GM21360 (cell line): ENCODE measurements around the gene SF3B3.

Experiments
- ATAC-seq: cut with Tn5 transposase; IDR thresholded peaks from one replicate; pipeline ENCODE4 v1.9.1; 2021; ENCODE audit warnings: mild to moderate bottlenecking, moderate library complexity; ENCODE audit not compliant: unreplicated experiment

SF3B3 gene

DNA sequence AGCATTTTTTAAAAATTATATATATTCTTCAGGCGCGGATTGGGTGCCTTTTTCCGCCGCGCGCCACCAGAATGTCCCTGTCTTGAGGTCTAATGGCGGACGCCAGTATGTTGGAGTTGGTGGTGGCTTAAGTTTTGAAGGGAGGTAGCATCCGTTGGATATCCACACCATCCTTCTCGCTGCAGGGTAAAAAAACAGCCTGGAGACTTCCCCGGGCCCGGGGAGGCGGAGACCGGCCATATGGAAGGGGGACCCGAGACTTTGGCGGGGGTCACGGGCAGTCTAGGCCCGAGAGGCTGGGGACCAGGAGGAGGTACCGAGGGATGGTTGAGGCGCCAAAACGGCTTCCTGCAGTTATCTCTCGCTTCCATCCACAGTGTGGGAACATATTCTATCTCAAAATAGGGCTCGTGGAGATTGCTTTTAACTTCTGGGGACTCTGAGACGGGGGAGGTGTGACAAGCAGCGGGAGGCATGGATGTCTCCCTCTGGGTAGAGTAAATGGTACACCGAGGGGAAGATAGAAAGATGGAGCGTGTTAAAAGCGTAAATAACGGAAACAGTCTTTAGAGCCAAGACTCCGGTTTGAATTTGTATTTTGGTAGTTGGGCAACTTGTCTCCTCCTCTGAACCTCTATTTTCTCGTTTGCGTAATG lies at the start of gene SF3B3:
Gene SF3B3, plus strand, starts transcription at position 74 of the 656 bp plus-strand sequence. CDS start 2,841 bp downstream, outside the sequence.
- peak; percentile 49 for ATAC-seq

DNA sequence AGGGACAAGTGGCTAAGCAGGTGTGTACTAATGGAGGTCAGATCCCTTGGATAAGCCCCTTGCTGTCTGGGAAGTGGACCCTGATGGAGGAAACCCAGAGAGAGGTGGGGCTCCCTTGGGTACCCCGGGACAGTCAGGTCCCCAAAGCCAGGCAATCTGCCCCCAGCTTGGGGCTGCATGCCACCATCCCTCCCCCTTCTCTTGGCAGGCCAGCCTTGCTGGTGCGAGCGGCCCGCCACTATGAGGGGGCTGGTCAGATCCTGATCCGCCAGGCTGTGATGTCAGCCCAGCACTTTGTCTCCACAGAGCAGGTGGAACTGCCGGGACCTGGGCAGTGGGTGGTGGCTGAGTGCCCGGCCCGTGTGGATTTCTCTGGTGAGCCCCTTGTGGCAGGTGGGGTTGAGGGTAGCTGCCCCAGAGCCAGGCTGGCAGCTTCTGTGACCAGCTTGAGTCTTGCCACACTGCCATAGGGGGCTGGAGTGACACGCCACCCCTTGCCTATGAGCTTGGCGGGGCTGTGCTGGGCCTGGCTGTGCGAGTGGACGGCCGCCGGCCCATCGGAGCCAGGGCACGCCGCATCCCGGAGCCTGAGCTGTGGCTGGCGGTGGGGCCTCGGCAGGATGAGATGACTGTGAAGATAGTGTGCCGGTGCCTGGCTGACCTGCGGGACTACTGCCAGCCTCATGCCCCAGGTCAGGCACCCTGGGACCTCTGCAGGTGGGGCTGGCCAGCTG lies 49.1 kb upstream of the SF3B3 start:
- ATAC-seq: no peak

DNA sequence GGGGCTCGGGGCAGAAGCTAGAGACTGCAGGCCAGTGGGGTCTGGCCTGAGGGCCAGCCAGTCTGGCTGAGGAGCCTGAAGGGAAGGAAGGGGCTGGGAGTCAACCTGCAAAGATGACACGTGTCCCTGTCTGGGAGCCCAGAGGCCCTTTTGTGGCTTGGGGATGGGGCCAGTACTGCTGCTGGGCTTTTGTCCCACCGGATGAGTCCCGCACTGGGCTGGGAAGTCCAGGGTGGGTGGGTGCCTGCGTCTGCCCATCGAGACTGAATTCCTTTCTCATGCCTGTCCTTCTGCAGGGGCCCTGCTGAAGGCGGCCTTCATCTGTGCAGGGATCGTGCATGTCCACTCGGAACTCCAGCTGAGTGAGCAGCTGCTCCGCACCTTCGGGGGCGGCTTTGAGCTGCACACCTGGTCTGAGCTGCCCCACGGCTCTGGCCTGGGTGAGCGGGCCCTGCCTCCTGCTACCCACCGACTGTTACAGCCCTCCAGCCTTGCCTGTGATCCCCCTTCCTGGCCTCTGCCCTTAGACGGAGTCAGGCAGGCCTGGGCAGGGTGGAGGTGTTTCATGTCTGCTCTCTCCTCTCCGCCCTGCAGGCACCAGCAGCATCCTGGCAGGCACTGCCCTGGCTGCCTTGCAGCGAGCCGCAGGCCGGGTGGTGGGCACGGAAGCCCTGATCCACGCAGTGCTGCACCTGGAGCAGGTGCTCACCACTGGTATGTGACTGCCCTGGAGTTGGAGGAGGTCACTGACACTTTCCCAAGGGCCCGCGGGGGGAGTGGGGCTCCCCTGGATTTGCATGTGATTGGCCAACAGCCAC lies 48.4 kb upstream of the SF3B3 start:
- no peak for ATAC-seq

DNA sequence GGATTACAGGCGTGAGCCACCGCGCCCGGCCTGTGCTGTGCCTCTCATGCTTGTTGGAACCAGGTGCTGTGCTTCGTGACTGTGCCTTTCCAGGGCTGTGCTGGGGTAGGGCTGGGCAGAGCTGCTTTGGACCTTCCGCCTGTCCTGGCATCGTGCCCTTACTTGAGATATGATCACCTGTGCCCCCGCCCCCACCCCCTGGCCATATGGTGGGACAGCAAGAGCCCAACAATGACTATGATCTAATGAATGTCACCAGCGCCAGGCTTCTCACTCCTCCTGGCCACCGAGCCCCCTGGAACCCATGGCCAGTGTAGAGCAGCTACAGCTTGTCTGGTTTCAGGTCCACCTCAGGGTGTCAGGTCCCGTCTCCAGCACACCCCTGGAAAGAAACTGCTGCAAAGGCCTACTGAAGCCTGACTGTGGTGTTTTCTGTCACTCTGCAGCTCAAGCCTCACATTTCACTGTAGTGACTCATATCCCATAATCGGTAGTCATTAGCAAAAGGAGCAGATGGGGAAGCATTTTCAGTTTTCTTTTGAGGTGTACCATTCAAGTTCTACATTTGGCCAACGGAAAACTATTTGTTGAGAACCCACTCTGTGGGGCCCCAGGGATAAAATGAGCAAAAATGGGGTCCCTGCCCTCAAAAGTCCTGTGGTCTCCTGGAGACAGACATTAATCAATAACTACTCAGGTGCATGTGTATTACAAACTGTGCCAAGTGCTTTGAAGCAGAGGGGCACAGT lies 47.2 kb upstream of the SF3B3 start:
- ATAC-seq: peak; percentile 81

DNA sequence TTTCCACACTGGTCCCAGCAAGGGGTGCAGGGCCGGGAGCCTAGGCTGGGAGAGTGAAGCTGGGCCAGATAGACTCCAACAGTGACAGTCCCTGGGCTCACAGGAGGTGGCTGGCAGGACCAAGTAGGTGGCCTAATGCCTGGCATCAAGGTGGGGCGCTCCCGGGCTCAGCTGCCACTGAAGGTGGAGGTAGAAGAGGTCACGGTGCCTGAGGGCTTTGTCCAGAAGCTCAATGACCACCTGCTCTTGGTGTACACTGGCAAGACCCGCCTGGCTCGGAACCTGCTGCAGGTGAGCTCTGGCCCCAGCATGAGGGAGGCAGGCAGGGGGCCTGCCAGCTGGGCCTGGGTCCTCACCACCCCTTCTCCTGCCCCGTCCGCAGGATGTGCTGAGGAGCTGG lies 45.4 kb upstream of the SF3B3 start:
- no peak for ATAC-seq

DNA sequence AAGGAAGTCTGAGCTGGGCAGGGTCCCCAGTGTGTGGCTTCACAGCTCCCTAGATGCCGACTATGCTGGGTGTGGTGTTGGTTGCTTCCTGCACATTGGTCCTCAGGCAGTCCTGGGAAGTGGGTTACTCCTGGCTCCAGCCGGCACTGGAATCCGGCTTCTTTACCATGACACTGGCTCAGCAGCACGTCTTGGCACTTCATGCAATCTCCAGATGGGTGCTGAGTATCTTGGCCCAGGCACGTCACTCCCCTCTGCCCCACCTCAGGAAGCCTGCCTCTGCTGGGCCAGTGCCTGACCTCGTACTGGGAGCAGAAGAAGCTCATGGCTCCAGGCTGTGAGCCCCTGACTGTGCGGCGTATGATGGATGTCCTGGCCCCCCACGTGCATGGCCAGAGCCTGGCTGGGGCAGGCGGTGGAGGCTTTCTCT lies 44.7 kb upstream of the SF3B3 start:
- ATAC-seq: no peak

DNA sequence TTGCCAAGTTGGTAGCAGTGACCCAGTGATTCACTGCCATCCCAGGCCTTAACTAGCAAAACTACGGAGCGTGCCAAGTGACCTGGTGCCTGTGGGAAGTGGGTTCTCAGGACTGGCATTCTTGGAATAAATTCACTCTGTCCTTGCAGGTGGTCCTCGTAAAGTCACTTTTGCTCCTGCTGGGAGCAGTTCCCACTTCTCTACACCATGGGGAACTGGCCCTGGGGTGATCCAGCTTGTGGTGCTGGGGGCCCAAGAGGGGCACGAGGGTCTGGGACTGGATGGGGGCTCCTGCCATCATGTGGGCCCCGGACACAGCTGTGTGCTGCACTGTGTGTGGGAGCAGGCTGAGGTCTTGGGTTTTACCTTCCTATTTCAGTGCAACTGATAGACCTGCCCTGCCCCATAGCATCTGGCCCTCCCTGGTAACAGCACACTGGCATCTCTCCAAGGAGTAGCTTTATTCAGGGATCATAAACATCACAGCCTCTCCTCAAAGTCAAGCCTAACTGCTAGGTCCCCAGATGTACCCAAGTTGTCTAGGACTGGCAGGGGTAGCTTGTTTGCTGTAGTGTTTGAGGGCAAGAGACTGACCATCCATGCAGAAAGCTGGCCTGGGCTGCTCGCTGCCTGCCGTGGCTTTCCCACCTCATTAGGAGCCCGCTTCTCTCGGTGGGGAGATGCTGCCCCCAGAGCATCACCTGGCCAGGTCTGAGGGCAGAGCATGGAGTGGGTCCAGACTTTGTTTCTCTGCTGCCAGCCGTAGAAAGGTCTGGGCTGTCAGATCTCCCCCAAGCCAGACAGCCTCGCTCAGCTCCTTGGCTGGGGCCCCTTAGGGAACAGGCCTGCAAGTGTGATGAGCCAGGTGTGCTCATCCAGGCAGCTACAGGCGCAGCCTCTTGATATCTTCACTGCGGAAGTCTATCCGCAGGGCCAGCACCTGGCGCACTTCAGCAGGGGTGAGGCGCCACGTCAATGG lies 43.2 kb upstream of the SF3B3 start:
- ATAC-seq: no peak

DNA sequence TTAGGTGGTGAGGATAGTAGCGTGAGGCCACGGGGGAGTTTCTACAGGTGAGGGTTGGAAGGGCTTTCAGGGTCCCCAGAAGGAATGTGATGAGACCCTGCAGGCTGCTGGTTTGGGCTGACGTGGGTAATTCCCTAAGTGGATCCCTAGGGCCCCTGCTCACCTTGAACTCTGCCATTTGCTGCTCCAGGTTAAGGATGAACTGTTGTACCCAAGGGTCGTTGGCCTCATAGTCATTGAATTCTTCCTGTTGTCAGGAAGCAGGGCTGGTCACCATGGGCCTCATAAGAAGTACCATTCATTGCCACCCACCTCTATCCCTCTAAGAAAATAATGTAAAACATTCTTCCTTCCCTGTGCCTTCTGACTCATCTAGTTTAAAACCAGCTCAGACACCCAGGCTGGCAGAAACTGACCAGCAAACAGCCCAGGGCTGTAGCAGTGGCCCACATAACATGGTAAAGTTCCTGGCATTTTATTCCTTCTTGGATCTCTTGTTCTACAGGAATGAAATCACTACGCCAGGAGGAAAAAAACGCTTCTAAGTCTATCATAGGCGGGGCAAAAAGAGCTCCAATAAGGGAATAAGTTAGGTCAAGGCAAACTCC lies 41.6 kb upstream of the SF3B3 start:
- no peak for ATAC-seq

DNA sequence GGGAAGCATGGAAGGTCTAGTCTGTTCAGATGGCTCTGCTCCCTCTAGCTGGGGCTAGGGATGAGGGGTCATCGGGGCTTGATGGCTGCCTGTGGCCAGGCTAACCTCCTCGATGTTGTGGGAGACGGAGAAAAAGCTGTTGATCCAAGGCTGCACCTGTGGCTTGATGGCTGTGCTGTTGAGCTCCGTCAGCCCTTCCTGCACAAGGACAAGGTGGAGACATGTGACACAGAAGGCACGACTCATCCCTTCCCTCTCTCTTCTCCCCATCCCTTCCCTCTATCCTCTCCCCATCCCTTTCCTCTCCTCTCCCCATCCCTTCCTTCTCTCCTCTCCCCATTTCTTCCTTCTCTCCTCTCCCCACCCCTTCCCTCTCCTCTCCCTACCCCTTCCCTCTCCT lies 41.0 kb upstream of the SF3B3 start:
- ATAC-seq: no peak

DNA sequence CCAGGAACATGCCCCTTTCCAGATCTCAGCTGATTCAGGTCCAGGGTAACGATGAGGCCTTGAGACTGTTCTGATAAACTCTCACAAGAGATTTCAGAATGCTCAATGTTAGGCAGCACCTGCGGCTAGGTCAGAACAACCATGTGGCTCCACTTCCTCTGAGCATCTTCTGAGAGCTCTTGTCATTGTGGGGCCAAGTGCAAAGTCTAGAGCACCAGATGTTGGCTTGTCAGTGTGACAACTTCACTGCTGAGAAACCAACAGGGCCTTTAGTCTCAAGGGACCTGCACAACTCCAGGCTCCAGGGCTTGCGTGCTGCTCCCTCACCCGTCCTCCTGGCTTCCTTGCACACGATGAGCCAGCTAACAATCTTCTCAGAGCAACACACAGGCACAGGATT lies 40.2 kb upstream of the SF3B3 start:
- ATAC-seq: no peak

DNA sequence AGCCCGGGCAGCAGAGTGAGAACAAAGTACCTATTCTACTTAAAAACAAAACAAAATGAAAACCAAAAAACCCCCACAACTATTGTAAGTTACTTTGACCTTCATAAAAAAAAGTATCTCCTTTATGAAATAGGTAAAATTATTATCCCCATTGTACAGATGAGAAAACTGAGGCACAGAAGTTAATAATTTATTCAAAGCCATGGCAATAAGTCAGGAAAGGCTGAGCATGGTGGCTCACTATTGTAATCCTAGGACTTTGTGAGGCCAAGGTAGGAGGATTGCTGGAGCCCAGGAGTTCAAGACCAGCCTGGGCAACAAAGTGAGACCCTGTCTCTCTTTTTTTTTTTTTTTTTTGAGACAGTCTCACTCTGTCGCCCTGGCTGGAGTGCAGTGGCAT lies 38.7 kb upstream of the SF3B3 start:
- no peak for ATAC-seq

DNA sequence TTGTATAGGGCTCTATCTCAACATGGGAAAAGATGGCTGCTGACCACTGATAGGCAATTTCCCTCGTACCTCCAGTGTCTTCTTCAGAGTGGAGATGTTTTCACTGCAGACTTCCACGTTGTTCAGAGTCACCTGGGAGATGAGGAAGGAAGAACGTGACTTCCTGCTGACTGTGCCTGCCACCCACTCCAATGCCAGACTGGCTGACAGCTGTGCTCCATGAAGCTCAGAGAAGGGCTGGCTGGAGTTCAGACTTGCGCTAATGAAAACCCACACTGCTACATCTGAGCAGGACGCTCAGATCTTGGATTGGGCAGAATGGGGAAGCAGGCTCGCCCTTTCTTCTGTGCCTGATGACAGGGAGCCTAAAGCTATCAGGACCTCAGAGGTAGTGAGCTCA lies 33.4 kb upstream of the SF3B3 start:
- ATAC-seq: no peak

DNA sequence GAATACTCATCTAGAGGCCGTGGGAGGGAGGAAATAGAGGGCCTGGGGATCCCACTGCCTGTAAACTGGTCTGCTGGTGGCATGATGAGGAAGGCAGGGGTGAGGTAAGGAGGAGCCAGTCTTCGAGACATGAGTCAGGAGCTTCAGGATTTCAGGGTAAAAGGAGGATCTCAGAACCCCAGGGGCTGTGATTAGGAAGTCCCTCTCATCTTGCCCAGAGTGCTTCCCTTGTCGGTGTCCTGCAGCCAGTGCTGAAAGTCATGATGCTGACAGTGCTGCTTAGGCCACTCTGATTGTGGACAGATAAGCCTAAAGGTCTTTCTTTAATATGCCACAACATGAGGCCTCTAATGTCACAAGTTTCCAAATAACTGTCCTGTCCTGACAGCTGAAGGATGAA lies 29.8 kb upstream of the SF3B3 start:
- ATAC-seq: no peak

DNA sequence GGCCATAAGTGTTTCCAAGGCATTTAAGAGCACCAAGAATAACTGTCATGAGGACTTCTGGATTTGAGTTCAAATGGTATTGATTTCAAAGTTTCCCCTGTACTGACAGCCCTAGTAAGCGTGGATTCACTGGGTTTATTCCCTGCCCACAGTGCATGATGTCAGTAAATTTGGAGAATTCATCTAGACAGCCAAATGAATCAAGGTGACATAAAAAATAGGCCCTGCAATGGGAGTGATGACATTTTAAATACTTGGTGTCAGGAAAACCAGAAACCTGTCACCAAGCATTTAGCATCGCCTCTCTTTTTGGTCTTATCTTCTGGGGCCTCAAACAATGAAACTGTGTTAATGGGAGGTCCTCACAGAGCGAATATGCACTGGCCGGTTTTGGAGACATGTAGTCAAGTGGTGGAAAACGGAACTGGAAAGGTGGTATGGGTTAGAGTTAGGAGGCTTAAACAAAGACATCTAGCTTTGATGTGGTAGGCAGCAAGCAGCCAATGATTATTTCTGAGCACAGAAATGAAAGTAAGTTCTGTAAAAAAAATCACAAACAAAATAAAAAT lies 29.3 kb upstream of the SF3B3 start:
- no peak for ATAC-seq

DNA sequence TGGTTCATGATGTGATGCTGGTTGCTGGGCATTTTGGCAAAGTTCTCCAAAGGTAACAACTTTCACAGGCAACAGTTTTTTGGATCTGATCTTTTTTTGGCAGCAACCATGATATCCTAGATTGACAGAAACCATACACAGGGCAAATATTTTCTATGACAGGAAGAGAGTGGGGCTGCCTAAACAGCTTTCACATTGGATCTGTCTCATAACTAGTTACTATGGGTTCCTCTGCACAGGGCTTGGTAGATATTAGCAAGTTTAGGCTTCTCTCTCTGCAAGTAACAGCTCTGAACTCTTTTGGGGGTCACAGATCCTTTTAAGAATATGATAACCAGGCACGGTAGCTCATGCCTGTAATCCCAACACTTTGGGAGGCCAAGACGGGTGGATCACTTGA lies 28.8 kb upstream of the SF3B3 start:
- no peak for ATAC-seq

DNA sequence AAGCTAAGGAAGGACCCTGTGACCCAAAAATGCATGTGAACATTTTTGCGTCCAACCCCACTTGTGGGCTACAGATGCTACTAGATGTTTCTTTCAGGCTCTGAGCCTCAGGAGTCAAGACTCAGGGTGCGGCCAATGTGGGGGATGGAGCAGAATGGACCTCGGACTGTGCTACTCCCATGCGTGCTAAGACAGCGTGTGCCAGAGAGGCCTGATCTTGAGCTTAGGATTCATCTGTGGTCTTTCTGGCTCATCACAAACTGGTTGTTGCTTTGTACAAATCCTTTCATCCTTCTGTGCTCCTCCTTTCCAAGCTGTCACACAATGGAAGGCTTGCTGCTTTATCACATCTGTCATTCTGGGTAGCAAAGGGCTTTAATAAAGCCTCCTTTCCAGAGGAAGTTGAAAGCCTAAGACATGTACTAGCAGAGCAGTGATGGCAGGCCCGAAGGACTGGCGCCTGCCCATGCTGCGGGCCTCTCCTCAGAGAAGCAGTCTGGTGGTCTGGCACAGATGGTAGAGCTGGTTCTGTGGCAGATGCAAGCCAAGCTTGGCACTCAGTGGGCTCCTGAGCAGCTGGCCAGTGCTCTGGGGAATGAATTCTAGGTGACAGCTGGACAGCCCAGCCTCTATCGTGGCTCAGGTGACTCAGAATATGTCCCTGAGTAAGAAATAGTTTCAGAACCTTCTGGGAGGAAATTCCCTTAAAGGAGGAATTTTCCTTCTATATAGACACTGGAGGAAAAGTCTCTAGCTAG lies 28.0 kb upstream of the SF3B3 start:
- no peak for ATAC-seq

DNA sequence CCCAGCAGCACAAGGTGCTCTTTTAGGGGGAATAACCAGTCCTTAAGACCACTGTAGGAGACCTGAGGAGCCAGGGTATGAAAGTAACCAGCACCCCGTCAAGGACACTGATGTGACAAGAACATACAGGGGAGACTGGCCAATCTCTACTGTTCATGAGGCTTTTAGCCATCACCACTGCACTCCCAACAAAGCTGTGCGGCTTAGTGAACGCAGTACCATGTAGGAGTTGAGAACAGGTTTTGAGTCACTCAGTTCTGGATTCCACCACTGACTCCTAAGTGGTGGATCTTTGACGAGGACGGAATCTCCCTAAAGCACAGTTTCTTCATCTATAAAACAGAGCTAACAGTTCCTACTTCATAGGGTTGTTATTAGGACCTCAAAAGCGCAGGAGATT lies 27.1 kb upstream of the SF3B3 start:
- no peak for ATAC-seq

DNA sequence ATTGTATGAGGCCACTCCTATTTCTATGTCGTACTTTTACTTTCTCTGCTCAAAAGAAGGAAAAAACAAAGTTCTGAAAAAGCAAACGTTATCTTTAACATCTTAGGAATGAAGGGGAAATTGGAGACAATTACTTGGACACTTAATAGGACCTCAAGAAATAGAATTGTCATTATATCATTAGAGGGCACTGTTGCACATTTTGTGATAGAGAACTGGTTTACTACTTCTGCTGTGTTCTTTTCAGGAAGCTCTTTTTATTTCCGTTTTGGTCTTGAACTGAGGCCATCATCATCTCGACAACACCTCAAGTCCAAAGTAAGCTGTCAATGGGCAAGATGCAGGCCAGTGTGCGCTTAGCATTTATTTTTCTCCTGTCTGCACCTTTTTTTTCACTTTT lies 14.9 kb upstream of the SF3B3 start:
- no peak for ATAC-seq
